ENCODE measurements around the gene NRARP. TPM values are rescaled to one million over a fixed set of nuclear protein-coding genes. Genes with fewer than 3 reads are reported as not detected.

Gene NRARP
- total RNA-seq, 1 experiment from 2014 or later, result 7.4 TPM

GRCh38 chr9:137348769-137349470 is 46.8 kb upstream of the NRARP start:
- Histone ChIP-seq H3K27me3 (replicated peaks; ENCODE audit: insufficient read depth, low read depth, low read length, poor library complexity) (no peaks in the 10 kb centered on the region), H3K36me3 (ENCODE audit: insufficient read depth, low read length, poor library complexity, severe bottlenecking) (no peaks in the 10 kb centered on the region), H3K9me3 (ENCODE audit: low read depth, low read length, poor library complexity, severe bottlenecking) (no peaks in the 10 kb centered on the region), H3K4me1 (ENCODE audit: insufficient read depth, low read length, poor library complexity, severe bottlenecking) (no peaks in the 10 kb centered on the region), H3K4me3 (ENCODE audit: low read depth, low read length, poor library complexity, severe bottlenecking) (no peak overlapping the region), H3K27ac (ENCODE audit: low read depth, low read length, poor library complexity, severe bottlenecking) (no peak overlapping the region)
- no peak for DNase-seq (ENCODE audit: low spot score)
- ChIA-PET CTCF (no interaction called here), POLR2A (ENCODE audit: low non-redundant PET) (no interaction called here)
- no peak for TF ChIP-seq CTCF (conservative IDR thresholded peaks at IDR 0.05; ENCODE audit: low read depth, low read length)
- TF ChIP-seq EZH2 (IDR thresholded peaks at IDR 0.05; ENCODE audit: borderline replicate concordance, low read depth, low read length, poor library complexity, severe bottlenecking), result no peak
- no TSS peak for BruUV-seq (replicated peaks)
- intact Hi-C loops (cut with micrococcal nuclease; ENCODE audit: unreplicated experiment), result no loop called here

DNA sequence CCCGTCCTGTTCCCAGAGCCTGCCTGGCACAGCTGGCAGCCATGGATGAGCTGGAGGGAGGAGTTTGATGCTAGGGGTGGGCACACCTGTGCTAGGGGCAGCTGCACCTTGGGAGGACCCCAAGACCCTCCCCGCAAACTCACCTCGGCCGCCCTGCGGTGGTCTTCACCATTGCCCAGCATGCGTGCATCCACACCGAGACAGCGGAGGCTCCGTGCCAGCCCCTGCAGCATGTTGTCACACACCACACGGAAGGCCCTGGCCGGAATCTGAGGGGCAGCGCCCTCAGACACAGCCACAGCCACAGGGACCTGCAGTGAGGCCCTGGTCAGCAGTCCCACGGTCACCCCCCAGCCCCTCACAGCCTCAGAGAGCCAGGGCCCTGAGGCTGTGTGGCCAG is 45.9 kb upstream of the NRARP start:
- no peak for DNase-seq (ENCODE audit: low spot score)
- no peak for TF ChIP-seq CTCF (conservative IDR thresholded peaks at IDR 0.05; ENCODE audit: low read depth, low read length)
- Histone ChIP-seq H3K4me1 (ENCODE audit: insufficient read depth, low read length, poor library complexity, severe bottlenecking) (no peaks in the 10 kb centered on the region), H3K9me3 (ENCODE audit: low read depth, low read length, poor library complexity, severe bottlenecking) (no peaks in the 10 kb centered on the region), H3K27ac (ENCODE audit: low read depth, low read length, poor library complexity, severe bottlenecking) (no peak overlapping the region), H3K27me3 (replicated peaks; ENCODE audit: insufficient read depth, low read depth, low read length, poor library complexity) (no peaks in the 10 kb centered on the region), H3K36me3 (ENCODE audit: insufficient read depth, low read length, poor library complexity, severe bottlenecking) (no peaks in the 10 kb centered on the region), H3K4me3 (ENCODE audit: low read depth, low read length, poor library complexity, severe bottlenecking) (no peak overlapping the region)
- BruUV-seq (replicated peaks), result no TSS peak
- POLR2A ChIA-PET (ENCODE audit: low non-redundant PET), result no interaction called here
- CTCF ChIA-PET, result no interaction called here
- intact Hi-C loops (cut with micrococcal nuclease; ENCODE audit: unreplicated experiment), result no loop called here

DNA sequence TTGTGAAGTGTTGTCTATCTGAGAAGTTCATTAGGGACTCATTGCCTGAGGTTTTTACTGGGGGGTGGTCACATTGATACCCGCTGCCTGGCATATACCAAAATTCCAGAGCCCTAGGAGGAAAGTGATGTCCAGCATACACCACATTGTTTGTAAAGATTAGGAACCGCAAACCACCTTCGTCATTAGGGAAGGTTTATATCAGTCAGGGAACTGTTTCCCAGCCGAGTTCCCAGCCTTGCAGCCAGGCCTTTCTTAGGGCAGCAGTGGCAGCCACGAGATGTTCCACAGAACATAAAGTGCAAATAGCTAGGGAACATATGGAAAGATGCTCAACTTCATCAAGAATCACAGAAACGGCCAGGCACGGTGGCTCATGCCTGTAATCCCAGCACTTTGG is 40.4 kb upstream of the NRARP start:
- ChIA-PET POLR2A (ENCODE audit: low non-redundant PET) (no interaction called here), CTCF (no interaction called here)
- Histone ChIP-seq H3K27ac (ENCODE audit: low read depth, low read length, poor library complexity, severe bottlenecking) (no peak overlapping the region), H3K4me1 (ENCODE audit: insufficient read depth, low read length, poor library complexity, severe bottlenecking) (no peaks in the 10 kb centered on the region), H3K4me3 (ENCODE audit: low read depth, low read length, poor library complexity, severe bottlenecking) (no peak overlapping the region), H3K27me3 (replicated peaks; ENCODE audit: insufficient read depth, low read depth, low read length, poor library complexity) (no peaks in the 10 kb centered on the region), H3K36me3 (ENCODE audit: insufficient read depth, low read length, poor library complexity, severe bottlenecking) (no peaks in the 10 kb centered on the region), H3K9me3 (ENCODE audit: low read depth, low read length, poor library complexity, severe bottlenecking) (peaks cover 4% of the 10 kb centered on the region)
- TF ChIP-seq CTCF (conservative IDR thresholded peaks at IDR 0.05; ENCODE audit: low read depth, low read length), result no peak
- TF ChIP-seq EZH2 (IDR thresholded peaks at IDR 0.05; ENCODE audit: borderline replicate concordance, low read depth, low read length, poor library complexity, severe bottlenecking), result no peak
- no peak for DNase-seq (ENCODE audit: low spot score)
- intact Hi-C loops (cut with micrococcal nuclease; ENCODE audit: unreplicated experiment), result no loop called here
- BruUV-seq (replicated peaks), result no TSS peak
